HCT116 (cell line): ENCODE data around the gene PLEK2.

Experiments
- CEBPB ChIP-seq: IDR thresholded peaks from 2 replicates; pipeline ENCODE4 v1.6.1; 2012; ENCODE audit warnings: low read depth
- CTCF ChIP-seq, 3 experiments: fragments of 200-600 bp in 1 of 3; sonication (generic) in 1 of 3; IDR thresholded peaks in 2 of 3; conservative IDR thresholded peaks in 1 of 3; 2 replicates each; pipeline ENCODE4 v1.5.1; 2012 to 2017; ENCODE audit warnings: low read depth in 2 of 3, low read length in 2 of 3, antibody characterized with exemption in 1 of 3, borderline replicate concordance in 1 of 3, control low read depth in 1 of 3, mild to moderate bottlenecking in 1 of 3, mixed read lengths in 1 of 3, mixed run types in 1 of 3, moderate library complexity in 1 of 3; ENCODE audit not compliant: insufficient read depth in 1 of 3
- RAD21 ChIP-seq: IDR thresholded peaks from 2 replicates; pipeline ENCODE4 v1.6.1; 2012; ENCODE audit warnings: low read depth, mild to moderate bottlenecking
- SIN3A ChIP-seq: IDR thresholded peaks from 2 replicates; pipeline ENCODE4 v1.6.1; 2012; ENCODE audit warnings: low read depth

GRCh38 chr14:67425608-67426007 is 13.6 kb upstream of the PLEK2 start:
- TF ChIP-seq CTCF (IDR thresholded peaks at IDR 0.05 in 2 of 3, conservative IDR thresholded peaks at IDR 0.05 in 1 of 3; ENCODE audit: borderline replicate concordance in 1 of 3, insufficient read depth in 1 of 3, low read depth in 2 of 3, low read length in 2 of 3) = no peak
- TF ChIP-seq SIN3A = no peak
- no peak for TF ChIP-seq RAD21
- TF ChIP-seq CEBPB = no peak
